ENCODE results near the gene ABCA4.

The ABCA4 gene

DNA sequence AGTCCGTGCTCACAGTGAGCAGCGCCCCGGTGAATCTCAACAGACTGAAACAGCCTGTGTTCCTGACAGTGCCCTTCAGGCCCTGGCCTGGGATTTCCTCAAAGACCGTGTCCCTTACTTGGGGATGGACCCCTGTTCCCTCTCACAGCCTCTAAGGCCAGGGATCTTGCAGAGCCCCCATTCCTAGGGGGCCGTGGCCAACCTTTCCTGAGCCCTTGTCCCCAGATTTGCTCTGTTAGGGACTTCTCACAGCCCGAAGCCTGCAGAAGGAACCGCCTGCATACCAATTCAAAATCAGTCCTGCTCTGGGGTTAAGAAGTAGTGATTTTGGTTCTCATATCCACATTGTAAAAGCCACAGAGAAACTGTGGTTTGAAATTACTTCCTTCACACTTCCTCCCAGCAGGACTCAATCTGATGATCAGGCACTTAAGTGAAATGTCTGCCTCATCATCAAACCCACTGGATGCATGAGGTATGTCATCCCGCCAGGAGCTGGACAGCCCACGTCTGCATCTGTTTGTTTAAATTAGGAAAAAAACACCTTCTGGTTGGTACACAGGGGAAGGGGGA, 14.9 kb downstream of the ABCA4 start:
- no peak for ATAC-seq
- TF ChIP-seq TOX (CRISPR knock-in tag; IDR thresholded peaks at IDR 0.05; ENCODE audit: borderline replicate concordance) (no peak), ZC3H10 (CRISPR knock-in tag; IDR thresholded peaks at IDR 0.05) (no peak), ZNF70 (CRISPR knock-in tag; IDR thresholded peaks at IDR 0.05) (no peak), OSR1 (CRISPR knock-in tag; IDR thresholded peaks at IDR 0.05) (no peak), ZNF565 (CRISPR knock-in tag; conservative IDR thresholded peaks at IDR 0.05; ENCODE audit: low read depth) (no peak), TSHZ2 (CRISPR knock-in tag; IDR thresholded peaks at IDR 0.05) (no peak), ZNF8 (CRISPR knock-in tag; IDR thresholded peaks at IDR 0.05) (no peak), CREB5 (CRISPR knock-in tag; IDR thresholded peaks at IDR 0.05; ENCODE audit: low read depth) (no peak), BACH2 (CRISPR knock-in tag; IDR thresholded peaks at IDR 0.05; ENCODE audit: borderline replicate concordance) (no peak), ISL1 (CRISPR knock-in tag; IDR thresholded peaks at IDR 0.05) (no peak)
- TF ChIP-seq, protein P1, sequence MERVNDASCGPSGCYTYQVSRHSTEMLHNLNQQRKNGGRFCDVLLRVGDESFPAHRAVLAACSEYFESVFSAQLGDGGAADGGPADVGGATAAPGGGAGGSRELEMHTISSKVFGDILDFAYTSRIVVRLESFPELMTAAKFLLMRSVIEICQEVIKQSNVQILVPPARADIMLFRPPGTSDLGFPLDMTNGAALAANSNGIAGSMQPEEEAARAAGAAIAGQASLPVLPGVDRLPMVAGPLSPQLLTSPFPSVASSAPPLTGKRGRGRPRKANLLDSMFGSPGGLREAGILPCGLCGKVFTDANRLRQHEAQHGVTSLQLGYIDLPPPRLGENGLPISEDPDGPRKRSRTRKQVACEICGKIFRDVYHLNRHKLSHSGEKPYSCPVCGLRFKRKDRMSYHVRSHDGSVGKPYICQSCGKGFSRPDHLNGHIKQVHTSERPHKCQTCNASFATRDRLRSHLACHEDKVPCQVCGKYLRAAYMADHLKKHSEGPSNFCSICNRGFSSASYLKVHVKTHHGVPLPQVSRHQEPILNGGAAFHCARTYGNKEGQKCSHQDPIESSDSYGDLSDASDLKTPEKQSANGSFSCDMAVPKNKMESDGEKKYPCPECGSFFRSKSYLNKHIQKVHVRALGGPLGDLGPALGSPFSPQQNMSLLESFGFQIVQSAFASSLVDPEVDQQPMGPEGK (CRISPR knock-in tag; IDR thresholded peaks at IDR 0.05; ENCODE audit: borderline replicate concordance) = no peak
- TF ChIP-seq, protein P2, sequence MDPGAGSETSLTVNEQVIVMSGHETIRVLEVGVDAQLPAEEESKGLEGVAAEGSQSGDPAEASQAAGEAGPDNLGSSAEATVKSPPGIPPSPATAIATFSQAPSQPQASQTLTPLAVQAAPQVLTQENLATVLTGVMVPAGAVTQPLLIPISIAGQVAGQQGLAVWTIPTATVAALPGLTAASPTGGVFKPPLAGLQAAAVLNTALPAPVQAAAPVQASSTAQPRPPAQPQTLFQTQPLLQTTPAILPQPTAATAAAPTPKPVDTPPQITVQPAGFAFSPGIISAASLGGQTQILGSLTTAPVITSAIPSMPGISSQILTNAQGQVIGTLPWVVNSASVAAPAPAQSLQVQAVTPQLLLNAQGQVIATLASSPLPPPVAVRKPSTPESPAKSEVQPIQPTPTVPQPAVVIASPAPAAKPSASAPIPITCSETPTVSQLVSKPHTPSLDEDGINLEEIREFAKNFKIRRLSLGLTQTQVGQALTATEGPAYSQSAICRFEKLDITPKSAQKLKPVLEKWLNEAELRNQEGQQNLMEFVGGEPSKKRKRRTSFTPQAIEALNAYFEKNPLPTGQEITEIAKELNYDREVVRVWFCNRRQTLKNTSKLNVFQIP (CRISPR knock-in tag; IDR thresholded peaks at IDR 0.05; ENCODE audit: borderline replicate concordance, low read depth) = no peak

GRCh38 chr1:94105581-94105952, 15.4 kb downstream of the ABCA4 start:
- TF ChIP-seq CSDC2 (CRISPR knock-in tag; IDR thresholded peaks at IDR 0.05) = no peak
- TF ChIP-seq ZNF8 (CRISPR knock-in tag; IDR thresholded peaks at IDR 0.05) = no peak
- TF ChIP-seq OSR1 (CRISPR knock-in tag; IDR thresholded peaks at IDR 0.05) = no peak
- no peak for TF ChIP-seq ESRRG (CRISPR knock-in tag; IDR thresholded peaks at IDR 0.05)
- no peak for TF ChIP-seq BACH2 (CRISPR knock-in tag; IDR thresholded peaks at IDR 0.05; ENCODE audit: borderline replicate concordance)
- TF ChIP-seq RARB (CRISPR knock-in tag; IDR thresholded peaks at IDR 0.05) = no peak
- no peak for TF ChIP-seq ISL1 (CRISPR knock-in tag; IDR thresholded peaks at IDR 0.05)
- no peak for TF ChIP-seq PPARA (CRISPR knock-in tag; IDR thresholded peaks at IDR 0.05; ENCODE audit: borderline replicate concordance)
- no peak for TF ChIP-seq GLIS3 (CRISPR knock-in tag; IDR thresholded peaks at IDR 0.05)
- no peak for TF ChIP-seq TCF4 (CRISPR knock-in tag; IDR thresholded peaks at IDR 0.05; ENCODE audit: borderline replicate concordance)
- no peak for TF ChIP-seq ZC3H10 (CRISPR knock-in tag; IDR thresholded peaks at IDR 0.05)
- no peak for TF ChIP-seq SNAI2 (CRISPR knock-in tag; IDR thresholded peaks at IDR 0.05)

DNA sequence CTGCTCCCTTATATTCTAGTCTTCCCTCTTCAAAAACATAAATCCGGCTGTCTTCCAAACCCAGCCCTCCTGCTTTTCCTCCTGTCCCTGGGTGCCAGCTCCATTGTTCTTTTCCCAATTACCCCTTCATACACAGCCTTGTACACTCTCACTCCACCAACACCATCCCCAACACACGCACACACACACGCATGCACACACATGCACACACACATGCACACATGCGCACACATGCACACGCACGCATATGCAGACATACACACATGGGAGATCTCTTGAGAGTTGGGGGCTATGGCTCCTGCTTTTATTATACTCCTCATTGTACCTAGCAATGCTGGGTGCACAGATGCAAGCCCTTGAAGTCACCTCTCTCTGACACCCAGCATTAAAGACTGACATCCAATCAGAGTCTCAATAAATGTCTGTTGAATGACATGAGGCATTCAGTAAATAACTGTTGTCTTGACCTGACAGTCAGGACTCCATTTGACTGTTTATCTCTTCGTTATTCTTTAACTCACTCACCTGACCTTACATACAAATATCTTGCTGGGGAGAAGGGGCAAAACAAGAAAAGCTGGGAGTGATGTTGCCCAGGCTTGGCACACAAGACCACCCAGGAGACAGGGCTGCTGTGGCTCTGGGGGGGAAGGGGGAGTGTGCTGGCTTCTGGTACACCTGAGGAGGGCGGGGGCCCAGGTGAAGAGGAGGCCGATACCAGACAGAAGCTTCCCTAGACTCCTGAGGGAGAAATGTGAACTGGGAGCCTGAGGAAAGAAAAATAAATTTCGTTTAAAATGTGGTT, 16.0 kb downstream of the ABCA4 start:
- ATAC-seq = no peak
- TF ChIP-seq BACH2 (CRISPR knock-in tag; IDR thresholded peaks at IDR 0.05; ENCODE audit: borderline replicate concordance) = no peak
- TF ChIP-seq RARB (CRISPR knock-in tag; IDR thresholded peaks at IDR 0.05) = no peak
- TF ChIP-seq ZNF70 (CRISPR knock-in tag; IDR thresholded peaks at IDR 0.05) = no peak
- TF ChIP-seq ZFP3 (CRISPR knock-in tag; IDR thresholded peaks at IDR 0.05) = no peak
- TF ChIP-seq CSDC2 (CRISPR knock-in tag; IDR thresholded peaks at IDR 0.05) = no peak
- no peak for TF ChIP-seq ESRRG (CRISPR knock-in tag; IDR thresholded peaks at IDR 0.05)
- no peak for TF ChIP-seq CREB5 (CRISPR knock-in tag; IDR thresholded peaks at IDR 0.05; ENCODE audit: low read depth)
- no peak for TF ChIP-seq TSHZ2 (CRISPR knock-in tag; IDR thresholded peaks at IDR 0.05)
- no peak for TF ChIP-seq TOX (CRISPR knock-in tag; IDR thresholded peaks at IDR 0.05; ENCODE audit: borderline replicate concordance)
- TF ChIP-seq ISL1 (CRISPR knock-in tag; IDR thresholded peaks at IDR 0.05) = no peak
- no peak for TF ChIP-seq ZNF565 (CRISPR knock-in tag; conservative IDR thresholded peaks at IDR 0.05; ENCODE audit: low read depth)
- TF ChIP-seq, protein P2 (CRISPR knock-in tag; IDR thresholded peaks at IDR 0.05; ENCODE audit: borderline replicate concordance, low read depth) = no peak
- TF ChIP-seq OSR1 (CRISPR knock-in tag; IDR thresholded peaks at IDR 0.05) = no peak
- TF ChIP-seq GLIS3 (CRISPR knock-in tag; IDR thresholded peaks at IDR 0.05) = no peak

More at GRCh38 chr1:94105581-94105952, 15.4 kb downstream of the ABCA4 start:
- no peak for ATAC-seq

All from SK-N-SH treated with all-trans-retinoic acid at 6 μM for 48 hours (cell line).